NCI-H1930 (cell line): ENCODE data around the gene LYZL2.
"Not testable (repeated sequence)": the region's sequence is repeated elsewhere in the genome, so short reads cannot be mapped to it uniquely, and the experiment has no call there.

Experiments used
- DNase-seq, 2 experiments: peaks; one replicate each; lab custom pipeline; 2025; lab: John Stamatoyannopoulos, UW

The LYZL2 gene

GRCh38 chr10:30629653-30630052 is at the start of gene LYZL2:
TSS of gene LYZL2 (minus strand) at chr10:30629753. CDS start at chr10:30626915, 2,838 bp downstream.
- DNase-seq = no peak

DNA sequence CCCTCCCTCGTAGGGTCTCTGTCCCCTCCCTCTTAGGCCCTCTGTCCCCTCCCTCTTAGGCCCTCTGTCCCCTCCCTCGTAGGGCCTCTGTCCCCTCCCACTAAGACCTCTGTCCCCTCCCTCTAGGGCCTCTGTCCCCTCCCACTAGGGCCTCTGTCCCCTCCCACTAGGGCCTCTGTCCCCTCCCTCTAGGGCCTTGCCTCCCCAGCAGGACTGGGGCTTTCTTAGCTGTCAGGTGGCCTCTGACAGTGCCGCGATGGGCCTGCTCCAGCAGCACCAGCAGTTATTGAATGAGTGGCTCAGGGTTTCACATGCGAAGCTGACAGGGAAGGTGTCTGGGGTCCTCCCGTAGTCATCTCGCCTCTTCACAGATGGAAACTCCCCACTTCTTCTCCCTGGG is 48.1 kb upstream of the LYZL2 start:
- not testable (repeated sequence) for DNase-seq

- not testable (repeated sequence) for DNase-seq
These were observed 47.6 kb upstream of the LYZL2 start for GRCh38 chr10:30677146-30677545.

DNA sequence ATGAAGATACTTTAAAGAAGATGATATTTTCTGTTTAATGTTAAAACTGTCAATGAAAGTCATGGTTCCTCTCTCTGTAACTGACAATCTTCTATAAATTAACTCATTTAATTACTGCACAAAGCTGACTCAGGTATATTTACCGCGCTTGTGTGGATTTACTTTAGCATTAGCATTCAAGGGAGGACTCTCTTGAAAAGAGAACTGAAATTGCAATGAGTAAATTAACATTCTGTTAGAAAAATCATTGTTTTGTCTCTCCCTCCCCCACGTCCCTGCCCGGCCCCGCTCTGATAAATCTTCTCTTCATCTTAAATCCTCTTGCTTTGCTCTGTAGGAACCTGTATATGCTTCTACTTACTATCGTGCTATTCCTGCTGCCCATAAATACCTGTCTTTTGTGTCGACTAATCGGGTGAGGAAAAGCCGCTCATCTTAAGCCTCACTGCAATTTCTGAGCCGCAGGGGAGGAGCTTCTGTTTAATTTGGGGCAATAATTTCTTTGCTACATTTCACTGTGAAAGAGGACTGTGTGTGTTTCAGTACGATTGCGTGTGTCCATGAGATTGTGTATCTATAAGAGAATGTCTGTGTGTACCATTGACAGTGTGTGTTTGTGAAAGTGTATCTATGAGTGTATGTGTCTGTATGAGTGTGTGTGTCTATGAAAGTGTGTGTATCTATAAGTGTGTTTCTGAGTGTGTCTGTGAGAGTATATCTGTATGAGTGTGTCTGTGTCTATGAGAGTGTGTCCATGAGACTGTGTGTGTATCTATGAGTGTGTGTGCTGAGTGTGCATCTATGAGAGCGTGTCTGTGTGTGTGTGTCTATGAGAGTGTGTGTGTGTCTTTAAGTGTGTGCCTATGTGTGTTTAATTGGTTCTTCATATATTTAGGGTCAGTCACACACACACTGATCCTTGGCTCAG is 46.5 kb upstream of the LYZL2 start:
- DNase-seq = no peak

DNA sequence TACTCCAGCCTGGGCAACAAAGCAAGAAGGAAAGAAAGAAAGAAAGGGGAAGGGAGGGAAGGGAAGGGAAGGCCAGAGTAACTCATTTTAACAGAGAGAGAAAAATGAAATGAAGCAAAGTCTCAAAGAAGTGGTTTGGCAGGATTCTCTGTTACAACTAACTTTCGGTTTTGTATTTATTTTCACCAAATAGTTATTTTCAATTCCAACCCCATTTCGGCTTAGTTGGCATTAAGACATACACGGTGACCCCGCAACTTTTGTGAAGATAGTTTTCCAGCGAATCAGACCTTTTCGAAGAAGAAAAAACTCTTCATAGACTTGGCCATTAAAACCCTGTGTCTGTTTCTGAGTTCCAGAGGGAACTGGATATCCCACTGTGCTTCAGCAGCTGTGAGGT is 45.2 kb upstream of the LYZL2 start:
- no peak for DNase-seq

- DNase-seq = not testable (repeated sequence)
These were observed 43.7 kb upstream of the LYZL2 start for GRCh38 chr10:30673262-30673661.

GRCh38 chr10:30672338-30672737 is 42.8 kb upstream of the LYZL2 start:
- not testable (repeated sequence) for DNase-seq

DNA sequence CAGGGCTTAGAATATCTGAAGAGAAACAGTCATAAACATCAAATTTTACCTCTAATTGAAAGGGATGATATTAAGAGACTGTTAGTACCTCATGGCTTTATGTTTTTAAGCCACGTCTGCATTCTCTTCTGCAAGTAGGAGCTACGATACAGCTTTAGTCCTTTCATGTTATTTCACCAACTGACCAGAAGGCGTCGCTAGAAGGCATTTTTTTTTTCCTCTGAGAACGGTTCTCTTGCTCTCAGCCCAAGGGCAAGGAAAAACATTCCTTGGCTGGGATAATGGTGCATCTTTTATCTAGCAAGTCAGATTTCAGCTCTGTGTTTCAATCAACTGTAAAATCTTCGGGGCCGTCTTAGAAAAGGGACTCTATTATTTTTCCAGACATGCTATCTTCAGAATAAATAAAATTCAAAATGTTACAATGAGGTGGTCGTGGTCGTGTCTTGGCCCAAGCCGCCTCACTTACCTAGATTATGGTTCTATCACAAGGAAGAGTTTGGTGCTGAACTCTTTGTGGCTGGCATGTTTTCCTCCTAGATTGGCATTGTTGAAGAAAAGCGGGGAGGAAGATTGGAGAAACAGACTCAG is 41.6 kb upstream of the LYZL2 start:
- DNase-seq = peak in 1 of 2 experiments; percentile 7

- not testable (repeated sequence) for DNase-seq
These were observed 38.4 kb upstream of the LYZL2 start for GRCh38 chr10:30667982-30668381.

DNA sequence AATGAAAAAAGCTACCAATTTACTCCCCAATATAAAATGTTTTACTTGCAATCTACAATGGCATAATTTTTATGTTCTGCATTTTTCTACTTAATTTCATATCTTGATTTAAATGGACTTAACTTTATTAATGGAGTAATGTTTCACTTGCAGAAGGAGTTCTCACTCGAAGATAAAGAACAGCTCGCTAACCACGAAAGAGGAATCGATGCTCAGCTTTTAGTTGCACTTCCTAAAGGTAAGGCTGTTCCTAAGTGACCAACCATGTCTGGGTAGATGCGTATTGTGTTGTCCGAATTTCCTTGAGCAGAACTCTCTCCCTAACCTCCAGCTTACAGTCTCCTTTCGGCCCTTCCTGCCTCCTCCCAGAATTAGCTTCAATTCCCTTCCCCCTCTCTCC is 33.9 kb upstream of the LYZL2 start:
- not testable (repeated sequence) for DNase-seq

- DNase-seq = no peak
These were observed 33.3 kb upstream of the LYZL2 start for GRCh38 chr10:30662814-30663213.

DNA sequence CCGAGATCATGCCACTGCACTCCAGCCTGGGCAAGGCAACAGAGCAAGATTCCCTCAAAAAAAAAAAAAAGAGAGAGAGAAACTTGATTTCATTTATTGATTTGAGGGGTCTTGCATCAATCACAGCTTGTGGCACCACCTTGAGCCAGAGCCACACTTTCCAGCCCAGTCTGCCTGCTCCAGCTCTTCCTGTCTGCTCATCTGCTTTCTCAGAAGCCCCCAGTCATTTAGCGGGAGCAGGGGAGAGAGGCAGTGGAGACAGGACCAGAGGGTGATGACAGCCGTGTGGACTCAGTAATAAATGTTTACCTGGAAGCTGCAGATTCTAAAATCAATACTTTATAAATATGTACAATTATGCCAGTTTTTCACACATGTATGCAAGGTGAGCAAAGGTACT is 30.8 kb upstream of the LYZL2 start:
- DNase-seq = not testable (repeated sequence)

DNA sequence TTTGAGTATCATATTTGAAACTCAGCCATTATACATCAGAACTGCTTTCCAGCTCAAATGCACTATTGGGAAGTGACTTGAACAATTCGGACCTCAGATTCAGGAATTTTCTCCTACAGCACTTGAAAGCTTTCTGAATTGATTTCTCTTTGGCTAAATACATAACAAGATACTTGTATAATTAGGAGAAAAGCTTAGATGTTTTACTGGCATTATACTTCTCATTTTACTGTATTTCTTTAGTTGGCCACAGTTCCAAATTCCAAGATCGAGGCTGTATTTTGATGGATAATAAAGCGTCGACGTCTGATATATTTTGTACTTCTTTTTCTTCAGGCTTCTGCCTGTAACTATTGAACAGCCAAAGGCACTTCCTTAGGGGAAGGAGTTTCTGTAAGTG is 26.7 kb upstream of the LYZL2 start:
- DNase-seq = no peak

DNA sequence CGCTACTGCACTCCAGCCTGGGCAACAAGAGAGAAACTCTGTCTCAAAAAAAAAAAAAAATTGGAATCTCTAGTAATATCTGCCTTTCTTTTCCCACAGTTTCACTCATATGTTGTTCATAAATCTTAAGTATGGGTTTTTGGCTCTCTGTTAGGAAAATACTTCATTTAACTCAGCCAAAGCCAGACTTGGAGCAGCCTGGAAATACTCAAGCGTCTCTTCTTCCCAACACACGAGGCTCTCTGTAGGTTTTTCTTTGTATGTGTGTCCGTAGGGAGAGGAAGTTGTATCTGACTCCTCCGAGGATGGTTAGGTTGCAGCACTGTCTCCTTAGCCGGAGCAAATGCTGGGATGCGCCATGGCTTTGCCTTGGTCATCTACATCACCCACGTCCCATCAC is 25.4 kb upstream of the LYZL2 start:
- DNase-seq = not testable (repeated sequence)

DNA sequence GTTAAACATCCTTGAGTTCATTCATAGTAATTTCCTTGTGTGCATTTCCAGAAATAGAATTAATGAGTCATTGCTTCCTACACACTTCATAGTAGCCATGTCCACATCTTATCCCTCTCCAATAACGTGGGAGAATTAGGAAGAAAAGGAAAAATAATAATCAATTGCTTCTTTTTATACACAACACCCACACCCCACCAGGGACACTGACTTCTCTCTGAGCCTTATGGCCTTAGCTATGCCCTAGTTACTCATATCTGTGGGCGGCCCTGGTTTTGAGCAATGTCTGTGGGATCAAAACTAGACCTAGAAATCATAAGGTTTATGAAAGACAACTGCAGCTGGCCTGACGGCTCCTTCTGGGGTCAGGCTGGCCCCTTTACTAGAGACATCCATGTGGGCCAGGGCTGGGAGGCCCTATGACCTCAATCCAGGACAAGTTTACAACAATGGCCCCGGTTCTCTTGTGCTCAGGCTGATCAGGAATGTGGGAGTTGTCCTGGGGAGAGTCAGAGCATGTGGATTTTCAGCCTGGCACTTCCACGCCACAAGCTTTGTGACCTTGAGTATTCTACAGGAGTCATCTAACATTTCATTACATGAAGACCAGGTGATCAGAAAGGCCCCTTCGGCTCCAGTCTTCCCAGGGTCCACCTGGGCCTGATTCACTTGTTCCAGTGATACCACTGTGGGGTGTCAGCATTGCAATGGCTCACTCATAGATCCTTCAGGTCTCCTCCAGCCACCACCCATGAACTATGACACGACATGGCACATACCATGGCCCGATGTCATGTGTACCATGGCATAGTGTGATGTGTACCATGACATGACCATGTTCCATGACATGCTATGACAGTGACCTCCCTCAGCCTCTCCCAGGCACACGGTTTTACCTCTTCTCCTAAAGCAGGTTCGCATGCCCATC is 22.2 kb upstream of the LYZL2 start:
- not testable (repeated sequence) for DNase-seq

- DNase-seq = no peak
These were observed 17.5 kb upstream of the LYZL2 start for GRCh38 chr10:30647089-30647488.

DNA sequence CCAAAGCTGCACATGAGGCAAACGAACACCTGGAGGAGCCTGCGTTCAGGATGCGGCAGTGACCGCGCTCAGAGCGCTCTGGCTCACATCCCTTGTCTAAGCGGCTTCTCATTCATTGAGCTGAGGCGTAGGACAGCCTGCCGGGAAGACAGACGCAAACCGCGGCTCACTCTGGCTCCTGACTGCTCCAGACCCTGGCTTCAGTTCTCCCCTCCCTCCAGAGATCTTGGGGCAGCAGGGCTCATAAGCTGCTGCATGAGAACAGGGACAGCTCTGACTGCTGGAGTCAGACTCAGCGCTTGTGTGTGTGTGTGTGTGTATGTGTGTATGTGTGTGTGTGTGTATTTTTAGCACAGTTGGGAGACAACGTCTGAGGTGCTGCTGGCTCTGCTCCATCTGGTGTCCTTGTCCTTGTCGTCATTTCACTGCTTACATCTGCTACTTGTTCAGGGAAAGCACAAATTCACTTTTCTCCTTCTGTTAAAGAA is 15.8 kb upstream of the LYZL2 start:
- no peak for DNase-seq

DNA sequence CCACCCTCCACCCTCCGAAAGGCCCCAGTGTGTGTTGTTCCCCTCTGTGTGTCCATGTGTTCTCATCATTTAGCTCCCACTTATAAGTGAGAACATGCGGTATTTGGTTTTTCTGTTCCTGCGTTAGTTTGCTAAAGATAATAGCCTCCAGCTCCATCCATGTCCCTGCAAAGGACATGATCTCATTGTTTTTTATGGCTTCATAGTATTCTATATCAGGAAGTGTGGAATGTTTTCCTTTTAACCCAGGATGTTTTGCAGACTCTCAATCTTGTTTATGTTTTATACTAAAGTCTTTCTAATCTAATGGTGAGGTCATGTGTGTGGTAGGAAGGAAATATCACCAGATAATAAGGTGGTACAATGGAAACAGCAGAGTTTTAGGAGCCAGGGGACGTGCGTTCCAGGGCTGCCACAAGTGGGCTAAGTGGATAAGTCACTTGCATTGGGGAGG is 14.9 kb upstream of the LYZL2 start:
- not testable (repeated sequence) for DNase-seq

- not testable (repeated sequence) for DNase-seq
These were observed 14.1 kb upstream of the LYZL2 start for GRCh38 chr10:30643557-30644199.

- not testable (repeated sequence) for DNase-seq
These were observed 13.3 kb upstream of the LYZL2 start for GRCh38 chr10:30642856-30643255.
